Naive thymus-derived CD4-positive, alpha-beta T cell (primary cell): ENCODE results near the gene TYRO3. TPM values are rescaled to one million over a fixed set of nuclear protein-coding genes. Genes with fewer than 3 reads are reported as not detected.
A peak's percentile ranks its signal among the peaks of the same experiment; 100 is the strongest.

Experiments
- ATAC-seq: fragments of 150-1000 bp; cut with Tn5 transposase; 2 replicates; pipeline ENCODE4 v1.10.0; 2021; ENCODE audit warnings: mild to moderate bottlenecking, moderate library complexity
- CTCF ChIA-PET: fragments of 350-600 bp; sonication (Branson Sonifier 250); formaldehyde crosslinking; loops from one replicate; lab custom pipeline; 2021; ENCODE audit warnings: antibody characterized with exemption; lab: Charles Lee
- POLR2A ChIA-PET: fragments of 350-600 bp; sonication (Branson Sonifier 250); formaldehyde crosslinking; loops from one replicate; lab custom pipeline; 2021; ENCODE audit warnings: antibody characterized with exemption, inconsistent platforms; lab: Charles Lee
- DNase-seq, 9 donors: peaks; one replicate each; pipeline versions ENCODE4 v3.0.0 to v3.0.0-alpha.2; 2020 to 2022; ENCODE audit warnings: mixed read lengths in 1 of 9
- H3K27ac ChIP-seq: one replicate; pipeline ENCODE4 v1.7.0; 2013; ENCODE audit warnings: mild to moderate bottlenecking, low read depth, low read length, moderate library complexity
- H3K27me3 ChIP-seq, 2 donors: one replicate each; pipeline ENCODE4 v1.7.0; 2013; ENCODE audit warnings: low read length in 2 of 2, mild to moderate bottlenecking in 2 of 2, moderate library complexity in 2 of 2; ENCODE audit not compliant: control insufficient read depth in 2 of 2, insufficient read depth in 2 of 2
- H3K36me3 ChIP-seq, 3 experiments: 1 replicate in 2 of 3; 2 replicates in 1 of 3; pipeline ENCODE4 v1.7.0; 2013; ENCODE audit warnings: low read length in 3 of 3, mild to moderate bottlenecking in 3 of 3, moderate library complexity in 1 of 3; ENCODE audit not compliant: insufficient read depth in 3 of 3, control insufficient read depth in 2 of 3
- H3K4me1 ChIP-seq, 2 donors: one replicate each; pipeline ENCODE4 v1.7.0; 2013; ENCODE audit warnings: low read length in 2 of 2, mild to moderate bottlenecking in 2 of 2, moderate library complexity in 1 of 2; ENCODE audit not compliant: control insufficient read depth in 2 of 2, insufficient read depth in 2 of 2
- H3K4me3 ChIP-seq: 2 replicates; pipeline ENCODE4 v1.7.0; 2013; ENCODE audit warnings: mild to moderate bottlenecking, low read length
- H3K9me3 ChIP-seq, 3 experiments: 1 replicate in 2 of 3; 2 replicates in 1 of 3; pipeline ENCODE4 v1.7.0; 2013; ENCODE audit warnings: low read length in 3 of 3; ENCODE audit not compliant: control insufficient read depth in 2 of 3
- H3K27ac Mint-ChIP-seq, 9 donors: one replicate each; pipeline ENCODE4 v1.8.0; 2020 to 2022; ENCODE audit warnings: mixed read lengths in 9 of 9, mild to moderate bottlenecking in 8 of 9, moderate library complexity in 5 of 9, inconsistent platforms in 2 of 9
- H3K27me3 Mint-ChIP-seq, 5 donors: one replicate each; pipeline ENCODE4 v1.8.0; 2021 to 2022; ENCODE audit warnings: mixed read lengths in 5 of 5, mild to moderate bottlenecking in 1 of 5
- H3K36me3 Mint-ChIP-seq, 5 donors: one replicate each; pipeline ENCODE4 v1.8.0; 2020 to 2022; ENCODE audit warnings: mixed read lengths in 5 of 5, mild to moderate bottlenecking in 3 of 5, inconsistent platforms in 1 of 5
- H3K4me1 Mint-ChIP-seq, 7 donors: one replicate each; pipeline ENCODE4 v1.8.0; 2020 to 2022; ENCODE audit warnings: mixed read lengths in 7 of 7, mild to moderate bottlenecking in 3 of 7, inconsistent platforms in 1 of 7
- H3K4me3 Mint-ChIP-seq, 10 donors: one replicate each; pipeline ENCODE4 v1.8.0; 2020 to 2022; ENCODE audit warnings: mild to moderate bottlenecking in 10 of 10, mixed read lengths in 10 of 10, moderate library complexity in 6 of 10, inconsistent platforms in 2 of 10
- H3K9me3 Mint-ChIP-seq, 11 donors: one replicate each; pipeline ENCODE4 v1.8.0; 2020 to 2022; ENCODE audit warnings: mixed read lengths in 11 of 11, mild to moderate bottlenecking in 4 of 11, inconsistent platforms in 1 of 11, moderate library complexity in 1 of 11
- intact Hi-C, 2 donors: fragments of 100-400 bp; cut with micrococcal nuclease; formaldehyde crosslinking; loops; one replicate each; pipeline ENCODE4 v1.15.1; 2023
- polyA plus RNA-seq, 2 donors: library from polyadenylated mRNA; unstranded; fragments of 300-500 nt; fragmentation: Illumina TruSeq; gene quantifications; one replicate each; pipeline ENCODE4 v1.2.3, GENCODE V29; 2021
- total RNA-seq, 6 experiments: library from RNA in 5 of 6; stranded (reverse) in 5 of 6; gene quantifications; 1 replicate in 5 of 6; 2 replicates in 1 of 6; pipeline ENCODE4 v1.2.3 and lab custom pipeline; 2021 to 2026

TYRO3 gene
- total and polyA plus RNA-seq, 7 experiments from 2014 or later = 0.24 to 1.4 (median 0.33) TPM; not detected in 3

DNA sequence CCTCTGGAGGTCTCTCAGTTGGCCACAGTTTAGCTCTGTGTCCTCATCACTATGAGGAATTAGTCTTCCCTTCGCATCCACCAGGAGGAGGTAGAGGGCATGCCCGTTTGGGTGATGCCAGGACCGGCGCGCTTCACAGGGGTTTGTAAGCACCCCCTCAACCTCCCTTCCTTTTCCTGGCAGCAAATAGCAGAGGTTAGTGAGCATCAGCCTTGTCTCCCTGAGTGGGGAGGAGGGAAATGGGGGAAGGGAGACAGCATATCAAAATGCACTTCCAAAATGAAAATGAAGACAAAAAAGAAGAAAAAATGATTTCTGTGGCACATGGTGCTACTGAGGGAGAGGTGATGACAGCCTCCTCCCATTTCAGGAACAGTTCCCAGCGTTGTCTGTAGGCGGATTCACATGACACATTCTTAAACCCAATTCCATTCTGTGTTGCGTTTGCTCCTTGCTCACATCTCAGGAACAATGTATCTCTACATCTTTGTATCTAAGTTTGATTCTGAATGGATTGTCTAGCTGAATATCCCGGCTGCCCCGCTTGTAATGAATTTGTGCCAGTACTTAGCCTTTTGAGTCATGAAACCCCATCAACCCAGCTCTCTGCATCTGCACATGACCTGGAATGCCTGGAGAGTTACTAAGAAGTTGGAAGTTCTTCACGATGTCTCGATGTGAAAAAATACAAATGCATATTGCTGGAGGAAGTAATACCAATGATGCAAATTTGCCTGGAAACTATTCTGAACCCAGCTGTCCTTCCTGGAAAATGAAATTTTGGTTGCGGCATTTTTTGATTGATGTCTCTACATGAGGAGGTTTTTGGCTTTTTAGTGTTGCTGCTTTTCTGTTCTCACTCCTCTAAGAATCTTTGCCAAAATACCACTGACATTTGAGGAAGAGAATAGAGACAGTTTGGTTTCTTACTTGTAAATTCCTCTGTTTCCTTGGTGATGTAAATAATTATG, 45.2 kb downstream of the TYRO3 start:
- ATAC-seq = peak; percentile 93
- peak overlapping the region in 9 of 10 donors; percentile 17 to 81 (median 73) for H3K4me3 Mint-ChIP-seq
- POLR2A ChIA-PET = interaction anchor here (1.1 to 2.1 kb wide), 2 partner anchors 13 to 56 kb away, joined by 3 to 8 read pairs; partner anchors contain the start of gene MGA
- Histone ChIP-seq H3K4me3 (no peak overlapping the region), H3K36me3 (no peaks in the 10 kb centered on the region), H3K27ac (no peak overlapping the region), H3K27me3 (no peaks in the 10 kb centered on the region), H3K4me1 (peaks cover 0 to 5% of the 10 kb centered on the region in 2 donors), H3K9me3 (no peaks in the 10 kb centered on the region)
- peak; percentile 19 to 62 (median 50) for DNase-seq
- CTCF ChIA-PET = interaction anchor here (0.7 to 1.7 kb wide), 14 partner anchors 15 to 240 kb away, joined by 3 to 14 read pairs (median 3); partner anchors contain the start of genes MAPKBP1 and MGA
- intact Hi-C loops = loop anchor here (1.0 to 10.0 kb wide), 10 partner anchors 17 to 455 kb away; partner anchors contain the start of genes MGA (in 1 of the 2) and TYRO3 (in 1 of the 2)
- no peaks in the 10 kb centered on the region for H3K36me3 Mint-ChIP-seq
- peak overlapping the region in 1 of 9 donors; percentile 74 for H3K27ac Mint-ChIP-seq
- no peaks in the 10 kb centered on the region for H3K9me3 Mint-ChIP-seq
- H3K27me3 Mint-ChIP-seq = peaks cover 0 to 43% (median 9%) of the 10 kb centered on the region in 5 donors
- H3K4me1 Mint-ChIP-seq = peaks cover 3 to 10% (median 7%) of the 10 kb centered on the region in 7 donors

GRCh38 chr15:41605566-41605965, 46.6 kb downstream of the TYRO3 start:
- no peak overlapping the region for H3K27ac ChIP-seq
- no peaks in the 10 kb centered on the region for H3K36me3 ChIP-seq
- Mint-ChIP-seq H3K9me3 (no peaks in the 10 kb centered on the region), H3K36me3 (no peaks in the 10 kb centered on the region), H3K4me1 (peaks cover 3 to 12% (median 7%) of the 10 kb centered on the region in 7 donors), H3K27ac (no peak overlapping the region), H3K27me3 (peaks cover 0 to 42% (median 6%) of the 10 kb centered on the region in 5 donors), H3K4me3 (no peak overlapping the region)
- H3K27me3 ChIP-seq = no peaks in the 10 kb centered on the region
- intact Hi-C loops = loop anchor here in 1 of 2 donors (10.0 kb wide), 1 partner anchor 141 kb away; no protein-coding TSS in a partner anchor
- CTCF ChIA-PET = interaction anchor here (1.4 kb wide), 1 partner anchor 206 kb away, joined by 4 read pairs; no protein-coding TSS in a partner anchor
- ATAC-seq (no peak), DNase-seq (no peak)
- H3K4me1 ChIP-seq = peaks cover 0 to 5% of the 10 kb centered on the region in 2 donors
- H3K9me3 ChIP-seq = no peaks in the 10 kb centered on the region
- no peak overlapping the region for H3K4me3 ChIP-seq
- POLR2A ChIA-PET = no interaction called here

GRCh38 chr15:41606997-41607396, 48.0 kb downstream of the TYRO3 start:
- Histone ChIP-seq H3K36me3 (no peaks in the 10 kb centered on the region), H3K4me1 (peaks cover 0 to 5% of the 10 kb centered on the region in 2 donors), H3K4me3 (no peak overlapping the region), H3K9me3 (no peaks in the 10 kb centered on the region), H3K27ac (no peak overlapping the region), H3K27me3 (no peaks in the 10 kb centered on the region)
- H3K27me3 Mint-ChIP-seq = peaks cover 0 to 42% (median 6%) of the 10 kb centered on the region in 5 donors
- ATAC-seq (no peak), DNase-seq (no peak)
- no peaks in the 10 kb centered on the region for H3K36me3 Mint-ChIP-seq
- ChIA-PET CTCF (interaction anchor here (1.4 kb wide), 1 partner anchor 205 kb away, joined by 4 read pairs; no protein-coding TSS in a partner anchor), POLR2A (no interaction called here)
- no peak overlapping the region for H3K27ac Mint-ChIP-seq
- intact Hi-C loops = loop anchor here in 1 of 2 donors (10.0 kb wide), 1 partner anchor 142 kb away; no protein-coding TSS in a partner anchor
- no peak overlapping the region for H3K4me3 Mint-ChIP-seq
- H3K9me3 Mint-ChIP-seq = no peaks in the 10 kb centered on the region
- H3K4me1 Mint-ChIP-seq = peaks cover 3 to 12% (median 7%) of the 10 kb centered on the region in 7 donors

GRCh38 chr15:41609123-41609522, 50.1 kb downstream of the TYRO3 start:
- Histone ChIP-seq H3K4me1 (peaks cover 0 to 2% of the 10 kb centered on the region in 2 donors), H3K4me3 (no peak overlapping the region), H3K27me3 (no peaks in the 10 kb centered on the region), H3K36me3 (no peaks in the 10 kb centered on the region), H3K9me3 (no peaks in the 10 kb centered on the region), H3K27ac (no peak overlapping the region)
- ATAC-seq (no peak), DNase-seq (no peak)
- ChIA-PET CTCF (no interaction called here), POLR2A (no interaction called here)
- H3K4me3 Mint-ChIP-seq = no peak overlapping the region
- H3K9me3 Mint-ChIP-seq = peaks cover 0 to 5% (median 0%) of the 10 kb centered on the region in 11 donors
- H3K36me3 Mint-ChIP-seq = no peaks in the 10 kb centered on the region
- peaks cover 0 to 7% (median 3%) of the 10 kb centered on the region in 7 donors for H3K4me1 Mint-ChIP-seq
- intact Hi-C loops = loop anchor here in 1 of 2 donors (10.0 kb wide), 1 partner anchor 144 kb away; no protein-coding TSS in a partner anchor
- H3K27me3 Mint-ChIP-seq = peaks cover 0 to 23% (median 4%) of the 10 kb centered on the region in 5 donors
- H3K27ac Mint-ChIP-seq = no peak overlapping the region

DNA sequence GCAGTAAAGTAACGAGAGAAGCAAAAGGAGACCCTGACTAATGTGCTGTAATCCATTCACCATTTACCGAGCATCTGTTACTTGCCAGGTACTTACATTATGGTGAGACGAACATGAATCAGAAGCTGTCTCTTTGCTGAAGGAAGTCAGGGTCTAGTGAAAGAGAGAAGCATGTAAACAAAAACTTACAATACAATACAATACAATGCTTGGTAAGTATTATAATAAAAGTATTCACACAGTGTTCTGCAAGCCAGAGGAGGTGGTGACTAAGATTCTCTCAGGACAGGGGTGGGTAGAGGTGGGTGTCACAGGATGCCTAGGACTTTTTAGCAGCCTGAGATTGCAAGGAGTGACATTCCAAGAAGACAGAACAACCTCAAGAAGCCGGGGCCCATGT, 51.0 kb downstream of the TYRO3 start:
- H3K9me3 Mint-ChIP-seq = peaks cover 0 to 5% (median 0%) of the 10 kb centered on the region in 11 donors
- H3K4me3 Mint-ChIP-seq = no peak overlapping the region
- no peaks in the 10 kb centered on the region for H3K36me3 Mint-ChIP-seq
- H3K27ac Mint-ChIP-seq = no peak overlapping the region
- peaks cover 0 to 2% (median 0%) of the 10 kb centered on the region in 7 donors for H3K4me1 Mint-ChIP-seq
- H3K36me3 ChIP-seq = no peaks in the 10 kb centered on the region
- H3K4me1 ChIP-seq = no peaks in the 10 kb centered on the region
- ChIA-PET POLR2A (interaction anchor here (0.7 kb wide), 1 partner anchor 30 kb away, joined by 3 read pairs; no protein-coding TSS in a partner anchor), CTCF (no interaction called here)
- H3K27me3 ChIP-seq = no peaks in the 10 kb centered on the region
- intact Hi-C loops = no loop called here
- no peak for DNase-seq
- H3K27me3 Mint-ChIP-seq = peaks cover 0 to 17% (median 4%) of the 10 kb centered on the region in 5 donors
- no peak overlapping the region for H3K27ac ChIP-seq
- H3K4me3 ChIP-seq = no peak overlapping the region
- no peaks in the 10 kb centered on the region for H3K9me3 ChIP-seq
- ATAC-seq = no peak
